ENCODE results near the gene PTGR3. TPM values are rescaled to one million over a fixed set of nuclear protein-coding genes. Genes with fewer than 3 reads are reported as not detected.

The PTGR3 gene
- total and polyA plus RNA-seq, 8 donors: 9.9 to 45.5 (median 15.7) TPM

- H3K36me3 ChIP-seq: no peaks in the 10 kb centered on the region
- H3K27me3 ChIP-seq: no peaks in the 10 kb centered on the region
- 72 to 83% (median 78%) methylated on average over 7 of the region's 7 CpGs for WGBS, 5 donors
- no peak for DNase-seq
- H3K9me3 ChIP-seq: no peaks in the 10 kb centered on the region
- peaks cover 3 to 88% (median 47%) of the 10 kb centered on the region in 4 donors for H3K4me1 ChIP-seq
- intact Hi-C loops (cut with DNase I; ENCODE audit: low total_unique reads): no loop called here
- no peak for TF ChIP-seq CTCF (IDR thresholded peaks at IDR 0.05)
- no peak for TF ChIP-seq POLR2A (IDR thresholded peaks at IDR 0.05)
- peak overlapping the region in 3 of 5 donors; percentile 36 to 72 (median 50) for H3K27ac ChIP-seq
- no peak overlapping the region for H3K4me3 ChIP-seq
Observed at GRCh38 chr18:75221897-75222296, 13.0 kb upstream of the PTGR3 start.

- Histone ChIP-seq H3K4me3 (no peak overlapping the region), H3K9me3 (no peaks in the 10 kb centered on the region), H3K36me3 (no peaks in the 10 kb centered on the region), H3K4me1 (peaks cover 3 to 88% (median 46%) of the 10 kb centered on the region in 4 donors), H3K27me3 (no peaks in the 10 kb centered on the region), H3K27ac (peak overlapping the region in 2 of 5 donors; percentile 50 to 72)
- 62 to 83% (median 80%) methylated on average over 1 of the region's 1 CpG for WGBS, 5 donors
- intact Hi-C loops (cut with DNase I; ENCODE audit: low total_unique reads): no loop called here
- TF ChIP-seq POLR2A (IDR thresholded peaks at IDR 0.05) (no peak), POLR2AphosphoS5 (IDR thresholded peaks at IDR 0.05) (no peak), CTCF (IDR thresholded peaks at IDR 0.05) (no peak), EP300 (IDR thresholded peaks at IDR 0.05) (no peak)
- no peak for DNase-seq
Observed at GRCh38 chr18:75221397-75221796, 12.5 kb upstream of the PTGR3 start.

GRCh38 chr18:75220551-75221355, 11.8 kb upstream of the PTGR3 start:
- no peak for DNase-seq
- Histone ChIP-seq H3K9me3 (no peaks in the 10 kb centered on the region), H3K27ac (peak overlapping the region in 4 of 5 donors; percentile 10 to 72 (median 35)), H3K27me3 (no peaks in the 10 kb centered on the region), H3K36me3 (no peaks in the 10 kb centered on the region), H3K4me1 (peaks cover 3 to 88% (median 45%) of the 10 kb centered on the region in 4 donors), H3K4me3 (peak overlapping the region in 1 of 4 donors; percentile 13)
- WGBS, 5 donors: 69 to 84% (median 82%) methylated on average over 12 of the region's 12 CpGs
- intact Hi-C loops (cut with DNase I; ENCODE audit: low total_unique reads): no loop called here
- TF ChIP-seq POLR2AphosphoS5 (IDR thresholded peaks at IDR 0.05) (no peak), POLR2A (IDR thresholded peaks at IDR 0.05) (no peak)

GRCh38 chr18:75219745-75220375, 10.9 kb upstream of the PTGR3 start:
- peaks cover 9 to 91% (median 52%) of the 10 kb centered on the region in 4 donors for H3K4me1 ChIP-seq
- WGBS, 5 donors: 62 to 83% (median 74%) methylated on average over 11 of the region's 11 CpGs

More at GRCh38 chr18:75219745-75220375, 10.9 kb upstream of the PTGR3 start:
- peak in 1 of 2 donors; percentile 45 for DNase-seq
- Histone ChIP-seq H3K9me3 (no peaks in the 10 kb centered on the region), H3K27ac (peak overlapping the region in 3 of 5 donors; percentile 10 to 72 (median 50)), H3K36me3 (no peaks in the 10 kb centered on the region), H3K4me3 (no peak overlapping the region), H3K27me3 (no peaks in the 10 kb centered on the region)
- TF ChIP-seq CTCF (IDR thresholded peaks at IDR 0.05) (no peak), POLR2AphosphoS5 (IDR thresholded peaks at IDR 0.05) (no peak), EP300 (IDR thresholded peaks at IDR 0.05) (no peak), POLR2A (IDR thresholded peaks at IDR 0.05) (no peak)
- intact Hi-C loops (cut with DNase I; ENCODE audit: low total_unique reads): no loop called here
